Putamen (tissue), 1 donor: ENCODE results near the gene AADAC.
"Not testable (repeated sequence)": the region's sequence is repeated elsewhere in the genome, so short reads cannot be mapped to it uniquely, and the experiment has no call there.

Experiments used
- DNase-seq: peaks from one replicate; pipeline ENCODE4 v3.0.0-alpha.2; 2016; ENCODE audit warnings: low spot score

AADAC gene

GRCh38 chr3:151856118-151856517, 42.2 kb downstream of the AADAC start:
- no peak for DNase-seq

- DNase-seq, result no peak
Measured at GRCh38 chr3:151856641-151857040, 42.7 kb downstream of the AADAC start.

DNA sequence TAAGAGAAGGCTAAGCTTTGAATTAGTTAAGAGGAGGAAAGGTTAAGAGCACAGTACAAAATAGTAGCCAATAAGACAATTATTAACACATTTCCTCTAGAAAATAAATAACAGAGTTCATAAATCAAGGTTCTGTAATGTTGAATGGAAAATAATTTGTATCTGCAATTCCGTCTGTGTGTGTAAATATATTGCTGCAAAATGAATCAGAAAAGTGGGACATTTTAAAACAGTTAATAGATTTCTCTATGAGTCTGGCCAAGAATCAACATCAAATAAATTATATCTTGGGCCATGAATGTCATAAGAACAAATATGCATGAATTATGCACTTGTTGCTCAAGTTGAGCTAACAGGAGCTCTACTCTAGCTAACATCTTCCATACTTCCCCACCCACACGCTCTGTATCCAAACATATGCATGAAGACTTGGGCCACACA, 45.3 kb downstream of the AADAC start:
- no peak for DNase-seq

DNA sequence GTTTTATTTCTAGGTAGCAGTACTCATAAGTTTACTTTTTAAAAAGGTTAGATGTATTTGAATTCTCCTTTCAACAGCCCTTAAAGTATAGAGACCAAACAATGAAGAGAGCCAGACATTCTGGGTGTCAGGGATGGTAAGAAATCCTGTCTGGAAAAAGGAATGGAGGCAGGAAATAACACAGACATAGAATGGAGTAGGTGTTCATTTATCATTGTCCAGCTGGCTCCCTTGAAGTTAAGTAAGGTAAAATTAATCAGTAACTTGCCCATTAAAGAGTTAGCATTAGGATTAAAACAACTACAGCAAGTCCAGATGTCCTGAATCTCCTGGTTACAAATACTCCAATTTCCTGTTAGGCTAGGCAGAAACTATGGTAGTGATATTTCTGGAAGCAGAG, 46.0 kb downstream of the AADAC start:
- DNase-seq, result no peak

GRCh38 chr3:151863611-151864010, 49.7 kb downstream of the AADAC start:
- no peak for DNase-seq

DNA sequence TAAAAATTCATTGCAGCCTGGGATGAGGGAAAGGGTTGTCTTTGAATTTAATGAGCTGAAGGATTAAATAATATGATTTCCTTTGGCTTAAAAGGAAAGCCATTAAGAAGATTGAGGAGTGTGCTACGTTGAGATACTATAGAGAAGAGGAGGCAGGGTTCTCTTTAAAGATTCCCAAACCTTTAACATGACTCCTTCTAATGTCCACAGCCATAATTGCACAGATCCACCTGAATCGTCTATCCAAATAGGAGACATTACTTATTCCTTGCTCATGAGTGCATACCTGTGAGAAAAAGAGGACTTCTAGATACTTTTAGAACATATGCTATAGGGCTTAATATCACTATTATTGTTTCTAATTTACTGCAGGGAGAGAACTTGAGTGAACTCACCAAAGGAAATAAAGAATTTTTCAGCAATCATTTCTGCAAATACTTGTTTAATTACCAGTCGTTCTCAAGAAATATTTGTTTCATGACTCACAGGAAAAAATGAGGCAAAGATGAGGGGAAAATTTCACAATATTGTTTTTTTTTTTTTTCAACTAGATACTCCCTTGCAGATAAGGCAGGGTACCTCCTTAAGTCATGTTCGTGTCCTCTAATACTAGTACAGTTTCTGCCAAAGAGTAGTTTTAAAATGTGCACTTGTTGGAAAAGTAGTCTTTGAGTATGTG, 50.6 kb downstream of the AADAC start:
- no peak for DNase-seq

DNA sequence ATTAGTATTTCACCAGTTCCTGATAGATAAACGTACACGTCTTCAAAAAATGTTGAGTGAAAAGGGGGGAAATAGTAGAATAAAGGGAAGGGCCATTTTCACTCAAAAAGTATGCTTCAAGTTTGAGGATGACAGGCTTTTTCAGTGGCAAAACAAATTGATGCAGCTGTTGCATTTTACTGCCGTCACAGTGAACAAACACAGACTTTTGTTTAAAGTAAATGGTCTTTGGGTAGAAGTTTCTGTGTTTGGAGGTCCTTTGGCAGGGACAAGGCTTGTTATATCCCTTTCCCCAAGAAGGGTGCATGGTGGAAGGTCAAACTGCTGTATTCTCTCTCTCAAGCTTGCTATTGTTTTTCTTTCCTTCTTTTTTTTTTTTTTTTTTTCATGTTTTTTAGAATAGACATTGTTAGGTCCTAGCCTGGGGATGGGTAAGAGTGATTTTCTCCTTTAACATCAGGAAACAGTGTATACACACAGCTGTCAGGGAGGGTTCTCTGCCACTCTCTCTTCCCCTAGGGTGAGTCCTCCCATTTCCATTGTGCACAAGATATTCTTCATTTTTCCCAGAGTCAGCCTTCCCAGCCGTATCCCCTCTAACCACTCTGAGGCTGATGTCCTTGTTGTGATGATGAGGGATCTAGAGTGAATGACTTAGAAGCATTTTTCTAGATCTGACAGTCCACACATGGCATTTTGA, 52.9 kb downstream of the AADAC start:
- no peak for DNase-seq

DNA sequence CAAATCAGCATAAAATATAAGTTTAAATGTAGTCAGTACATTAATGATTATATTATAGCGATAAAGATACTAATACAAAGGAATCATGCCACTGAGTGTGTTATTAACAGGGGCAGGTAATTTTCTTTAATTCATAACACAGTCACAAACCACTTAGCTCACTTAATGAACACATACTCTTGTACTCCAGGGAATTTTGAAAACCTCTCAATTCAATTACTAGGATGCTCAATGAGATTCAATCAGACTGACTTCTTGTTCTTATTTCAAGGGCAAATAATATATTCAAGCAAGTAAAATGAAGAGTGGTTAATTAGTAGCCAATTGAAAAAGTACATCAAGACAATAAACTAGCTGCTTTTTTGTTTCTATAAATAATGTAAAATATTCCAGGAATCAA, 53.8 kb downstream of the AADAC start:
- DNase-seq, result no peak

GRCh38 chr3:151869181-151869580, 55.3 kb downstream of the AADAC start:
- no peak for DNase-seq

DNA sequence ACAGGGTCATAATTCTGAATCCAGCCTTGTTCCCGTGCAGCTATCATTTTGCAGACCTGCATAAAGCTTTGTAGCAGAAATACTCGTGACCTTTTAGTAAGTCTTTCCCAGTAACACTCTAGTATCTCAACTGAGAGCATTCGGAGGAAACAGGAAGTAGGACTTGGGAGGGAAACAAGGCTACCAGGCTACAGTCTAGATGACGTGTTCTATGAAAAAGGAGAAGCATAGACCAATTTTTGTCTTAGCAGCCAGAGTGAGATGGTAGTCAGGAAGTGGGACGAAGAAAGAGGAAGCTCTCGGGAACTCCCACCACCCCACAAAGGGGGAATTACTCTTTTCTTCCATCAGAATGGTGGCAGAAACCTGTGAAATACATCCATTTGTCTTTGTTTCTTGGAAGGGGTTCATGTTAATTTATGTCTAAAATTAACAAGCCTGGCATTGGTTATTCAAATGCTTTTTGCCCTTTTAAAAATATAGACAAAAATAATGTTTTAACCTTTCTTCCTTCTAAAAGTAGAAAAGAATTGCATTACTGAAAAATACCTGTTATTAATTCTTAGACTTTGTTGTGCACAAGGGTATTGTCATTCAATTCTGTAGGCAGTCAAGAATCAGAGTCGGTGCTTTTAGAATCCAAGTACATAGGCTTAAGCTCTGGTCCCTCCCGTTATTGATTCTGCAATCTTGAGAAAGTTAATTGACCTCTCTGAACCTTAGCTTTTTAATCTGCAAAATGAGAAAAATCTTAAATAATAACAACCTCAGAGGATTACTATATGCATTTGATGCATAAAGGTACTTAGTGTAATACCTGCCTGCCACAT, 57.9 kb downstream of the AADAC start:
- peak; percentile 44 for DNase-seq

DNA sequence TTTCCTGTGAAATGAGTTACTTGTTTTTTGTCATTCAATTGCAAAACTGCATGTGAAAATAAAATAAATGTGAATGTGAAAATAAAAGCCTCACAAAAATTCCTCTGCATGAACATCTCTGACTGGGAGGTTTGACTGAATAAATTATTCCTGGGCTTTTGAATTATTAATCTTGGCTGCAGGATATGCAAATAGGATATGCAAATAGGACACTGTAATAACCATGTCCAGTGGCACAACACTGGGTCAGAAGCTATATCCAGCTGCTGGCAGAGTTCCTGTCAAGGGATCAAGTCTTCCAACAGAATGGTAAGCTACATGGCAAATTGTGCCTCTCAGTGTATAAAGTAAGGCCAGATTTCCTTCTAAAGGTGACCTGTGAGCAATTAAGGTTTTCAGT, 59.5 kb downstream of the AADAC start, which contains the start of gene SUCNR1:
SUCNR1 (plus strand) TSS at position 246 of the 400 bp plus-strand sequence. CDS start 6,250 bp downstream, outside the sequence.
- no peak for DNase-seq

GRCh38 chr3:151874079-151874478, 60.2 kb downstream of the AADAC start:
- not testable (repeated sequence) for DNase-seq

DNA sequence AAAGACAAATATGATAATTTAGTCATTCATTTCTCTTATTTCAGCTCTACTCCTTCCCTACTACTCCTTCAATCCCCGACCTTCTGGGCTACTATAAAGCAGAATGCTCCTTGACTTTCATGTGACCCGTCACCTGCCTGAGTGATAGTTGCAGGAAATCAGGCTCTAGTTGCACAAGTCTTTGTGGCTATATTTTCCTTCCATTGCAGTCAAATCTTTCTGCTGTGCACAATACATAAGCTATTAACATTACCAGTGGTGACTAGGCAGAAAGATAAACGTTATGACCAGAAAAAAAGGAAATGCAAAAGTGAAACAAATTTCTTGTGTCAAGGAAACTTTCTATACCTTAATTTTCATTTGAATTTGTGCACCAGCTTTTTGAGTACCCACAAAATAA, 61.8 kb downstream of the AADAC start:
- DNase-seq, result no peak

DNA sequence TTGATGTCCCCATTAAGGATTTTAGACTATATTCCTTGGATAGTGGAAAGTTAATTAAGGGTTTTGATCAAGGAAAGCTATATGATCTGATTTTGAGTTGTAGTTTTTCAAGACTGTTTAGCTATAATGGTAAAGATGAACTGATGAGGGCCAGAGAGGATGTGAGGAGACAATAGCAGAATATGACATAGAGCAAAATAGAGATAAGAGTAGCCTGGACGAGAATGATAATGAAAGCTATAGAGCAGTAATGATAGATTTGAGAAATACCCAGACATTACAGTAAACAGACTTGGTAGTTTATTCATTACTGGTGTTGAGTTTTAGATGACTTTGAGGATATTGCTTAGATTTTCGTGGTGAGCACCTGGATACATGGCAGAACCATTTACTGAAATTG, 63.4 kb downstream of the AADAC start:
- no peak for DNase-seq
